ENCODE measurements around the gene RASAL2.
"Not testable (repeated sequence)": the region's sequence is repeated elsewhere in the genome, so short reads cannot be mapped to it uniquely, and the experiment has no call there.

The RASAL2 gene

GRCh38 chr1:178241057-178241456 lies 147.2 kb downstream of the RASAL2 start:
- DNase-seq, result no peak

GRCh38 chr1:178241837-178242236 lies 147.9 kb downstream of the RASAL2 start:
- no peak for DNase-seq

GRCh38 chr1:178243119-178243518 lies 149.2 kb downstream of the RASAL2 start:
- DNase-seq, result no peak

GRCh38 chr1:178243890-178244289 lies 150.0 kb downstream of the RASAL2 start:
- DNase-seq, result no peak

- DNase-seq, result not testable (repeated sequence)
Observed at GRCh38 chr1:178248284-178248683, 154.4 kb downstream of the RASAL2 start.

GRCh38 chr1:178253581-178253980 lies 159.7 kb downstream of the RASAL2 start:
- not testable (repeated sequence) for DNase-seq

- no peak for DNase-seq
Observed at GRCh38 chr1:178254433-178254832, 160.5 kb downstream of the RASAL2 start.

- DNase-seq, result no peak
Observed at GRCh38 chr1:178258536-178258935, 164.6 kb downstream of the RASAL2 start.

- no peak for DNase-seq
Observed at GRCh38 chr1:178262120-178262500, 168.2 kb downstream of the RASAL2 start.

- no peak for DNase-seq
Observed at GRCh38 chr1:178263341-178263740, 169.4 kb downstream of the RASAL2 start.

GRCh38 chr1:178266113-178266512 lies 172.2 kb downstream of the RASAL2 start:
- DNase-seq, result no peak

GRCh38 chr1:178266619-178267066 lies 172.7 kb downstream of the RASAL2 start:
- DNase-seq, result no peak

- no peak for DNase-seq
Observed at GRCh38 chr1:178267646-178268094, 173.8 kb downstream of the RASAL2 start.

- DNase-seq, result no peak
Observed at GRCh38 chr1:178271471-178271870, 177.6 kb downstream of the RASAL2 start.

GRCh38 chr1:178273707-178274410 lies 180.0 kb downstream of the RASAL2 start:
- no peak for DNase-seq

GRCh38 chr1:178275049-178275448 lies 181.1 kb downstream of the RASAL2 start:
- DNase-seq, result no peak

GRCh38 chr1:178275553-178275952 lies 181.6 kb downstream of the RASAL2 start:
- DNase-seq, result no peak

GRCh38 chr1:178277793-178278530 lies 184.1 kb downstream of the RASAL2 start:
- DNase-seq, result no peak

- no peak for DNase-seq
Observed at GRCh38 chr1:178278916-178279686, 185.2 kb downstream of the RASAL2 start.

- no peak for DNase-seq
Observed at GRCh38 chr1:178282949-178283367, 189.1 kb downstream of the RASAL2 start.

- no peak for DNase-seq
Observed at GRCh38 chr1:178283409-178283808, 189.5 kb downstream of the RASAL2 start.

- DNase-seq, result no peak
Observed at GRCh38 chr1:178284058-178284457, 190.2 kb downstream of the RASAL2 start.

GRCh38 chr1:178291166-178291565 lies 197.3 kb downstream of the RASAL2 start:
- no peak for DNase-seq

All from activated naive CD4-positive, alpha-beta T cell treated with anti-CD3 and anti-CD28 coated beads, Interleukin-2, amount 50 U/mL, for 16 hours (primary cell).